PC-9 (cell line): ENCODE measurements around the gene TP53I13. TPM values are rescaled to one million over a fixed set of nuclear protein-coding genes. Genes with fewer than 3 reads are reported as not detected.

ENCODE experiments used
- BruUV-seq: library from RNA; stranded (reverse); fragments of 400-500 nt; replicated peaks from 2 replicates; lab custom pipeline; 2021; lab: Mats Ljungman, UMichigan
- CTCF ChIA-PET: fragments of 300-600 bp; sonication (Branson Sonifier 250); formaldehyde crosslinking; loops from one replicate; lab custom pipeline; 2022; ENCODE audit warnings: antibody characterized with exemption; lab: Charles Lee
- POLR2A ChIA-PET: fragments of 300-600 bp; sonication (Branson Sonifier 250); formaldehyde crosslinking; loops from one replicate; lab custom pipeline; 2022; ENCODE audit warnings: antibody characterized with exemption; ENCODE audit not compliant: unreplicated experiment; lab: Charles Lee
- DNase-seq, 2 experiments: peaks; one replicate each; pipeline versions ENCODE4 v3.0.0 to v3.0.0-alpha.2; 2015 to 2022; ENCODE audit warnings: mixed read lengths in 1 of 2
- H2AFZ ChIP-seq: fragments of 200-600 bp; sonication (generic); 2 replicates; pipeline ENCODE4 v1.8.1; 2017; ENCODE audit warnings: antibody characterized with exemption
- H3F3A ChIP-seq: fragments of 200-600 bp; sonication (generic); 2 replicates; pipeline ENCODE4 v1.8.1; 2017; ENCODE audit warnings: antibody characterized with exemption, mild to moderate bottlenecking, low read depth; ENCODE audit not compliant: insufficient read depth
- H3K27ac ChIP-seq: fragments of 200-600 bp; sonication (generic); 2 replicates; pipeline ENCODE4 v1.6.1; 2016; ENCODE audit warnings: mixed run types
- H3K27me3 ChIP-seq: fragments of 200-600 bp; sonication (generic); 2 replicates; pipeline ENCODE4 v1.6.1; 2016; ENCODE audit warnings: low read depth, mixed run types; ENCODE audit not compliant: insufficient read depth
- H3K36me3 ChIP-seq: fragments of 200-600 bp; sonication (generic); 2 replicates; pipeline ENCODE4 v1.6.1; 2016; ENCODE audit warnings: low read depth, mixed run types
- H3K4me1 ChIP-seq: fragments of 200-600 bp; sonication (generic); replicated peaks from 2 replicates; pipeline ENCODE4 v1.6.1; 2016; ENCODE audit warnings: mixed run types; ENCODE audit not compliant: insufficient read depth
- H3K4me2 ChIP-seq: fragments of 200-600 bp; sonication (generic); 2 replicates; pipeline ENCODE4 v1.6.1; 2017; ENCODE audit warnings: mixed run types
- H3K4me3 ChIP-seq: fragments of 200-600 bp; sonication (generic); 2 replicates; pipeline ENCODE4 v1.6.1; 2016; ENCODE audit warnings: mixed run types
- H3K79me2 ChIP-seq: fragments of 200-600 bp; sonication (generic); 2 replicates; pipeline ENCODE4 v1.6.1; 2017; ENCODE audit warnings: low read depth, mixed run types
- H3K9me2 ChIP-seq: fragments of 200-600 bp; sonication (generic); 2 replicates; pipeline ENCODE4 v1.8.1; 2017; ENCODE audit warnings: mild to moderate bottlenecking; ENCODE audit not compliant: insufficient read depth
- H3K9me3 ChIP-seq: fragments of 200-600 bp; sonication (generic); 2 replicates; pipeline ENCODE4 v1.8.1; 2016; ENCODE audit warnings: low read depth; ENCODE audit not compliant: insufficient read depth
- H4K20me1 ChIP-seq: fragments of 200-600 bp; sonication (generic); 2 replicates; pipeline ENCODE4 v1.8.1; 2017; ENCODE audit not compliant: insufficient read depth
- EZH2 ChIP-seq: fragments of 200-600 bp; sonication (generic); IDR thresholded peaks from 2 replicates; pipeline ENCODE4 v1.8.0; 2017; ENCODE audit warnings: antibody characterized with exemption, low read depth
- intact Hi-C: fragments of 100-400 bp; cut with micrococcal nuclease; formaldehyde crosslinking; loops from one replicate; pipeline ENCODE4 v1.10.0; 2022; ENCODE audit not compliant: unreplicated experiment
- total RNA-seq: library from RNA; stranded (reverse); gene quantifications from 2 replicates; pipeline ENCODE4 v1.2.3, GENCODE V29; 2021
- TF ChIP-seq, protein P1 (sequence below): fragments of 200-600 bp; sonication (generic); conservative IDR thresholded peaks from 2 replicates; pipeline ENCODE4 v1.6.1; 2017; ENCODE audit warnings: mixed run types, antibody characterized with exemption, mild to moderate bottlenecking, moderate library complexity

Gene TP53I13
- total RNA-seq, 1 experiment from 2014 or later: 46.9 TPM

GRCh38 chr17:29595107-29595942 is 26.8 kb downstream of the TP53I13 start:
- no peaks in the 10 kb centered on the region; the same call in none of the 2 replicates for H4K20me1 ChIP-seq
- peaks cover 37% of the 10 kb centered on the region for H3K79me2 ChIP-seq
- DNase-seq: peak in 1 of 2 experiments; percentile 16
- peaks cover 24% of the 10 kb centered on the region for H3F3A ChIP-seq
- intact Hi-C loops: no loop called here
- CTCF ChIA-PET: no interaction called here
- POLR2A ChIA-PET: no interaction called here
- peak overlapping the region; percentile 52; the same call in 1 of the 2 replicates for H3K27ac ChIP-seq
- H3K9me3 ChIP-seq: no peaks in the 10 kb centered on the region
- BruUV-seq: no TSS peak
- H3K27me3 ChIP-seq: no peaks in the 10 kb centered on the region
- H3K4me2 ChIP-seq: peak overlapping the region; percentile 91
- no peak overlapping the region for H2AFZ ChIP-seq
- no peaks in the 10 kb centered on the region for H3K36me3 ChIP-seq
- no peak for TF ChIP-seq EZH2
- TF ChIP-seq, protein P1, sequence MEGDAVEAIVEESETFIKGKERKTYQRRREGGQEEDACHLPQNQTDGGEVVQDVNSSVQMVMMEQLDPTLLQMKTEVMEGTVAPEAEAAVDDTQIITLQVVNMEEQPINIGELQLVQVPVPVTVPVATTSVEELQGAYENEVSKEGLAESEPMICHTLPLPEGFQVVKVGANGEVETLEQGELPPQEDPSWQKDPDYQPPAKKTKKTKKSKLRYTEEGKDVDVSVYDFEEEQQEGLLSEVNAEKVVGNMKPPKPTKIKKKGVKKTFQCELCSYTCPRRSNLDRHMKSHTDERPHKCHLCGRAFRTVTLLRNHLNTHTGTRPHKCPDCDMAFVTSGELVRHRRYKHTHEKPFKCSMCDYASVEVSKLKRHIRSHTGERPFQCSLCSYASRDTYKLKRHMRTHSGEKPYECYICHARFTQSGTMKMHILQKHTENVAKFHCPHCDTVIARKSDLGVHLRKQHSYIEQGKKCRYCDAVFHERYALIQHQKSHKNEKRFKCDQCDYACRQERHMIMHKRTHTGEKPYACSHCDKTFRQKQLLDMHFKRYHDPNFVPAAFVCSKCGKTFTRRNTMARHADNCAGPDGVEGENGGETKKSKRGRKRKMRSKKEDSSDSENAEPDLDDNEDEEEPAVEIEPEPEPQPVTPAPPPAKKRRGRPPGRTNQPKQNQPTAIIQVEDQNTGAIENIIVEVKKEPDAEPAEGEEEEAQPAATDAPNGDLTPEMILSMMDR: no peak
- H3K9me2 ChIP-seq: no peaks in the 10 kb centered on the region
- H3K4me3 ChIP-seq: peak overlapping the region; percentile 72; the same call in 1 of the 2 replicates
- H3K4me1 ChIP-seq: peaks cover 29% of the 10 kb centered on the region

GRCh38 chr17:29595943-29596774 is 27.7 kb downstream of the TP53I13 start:
- H3K36me3 ChIP-seq: no peaks in the 10 kb centered on the region
- ChIA-PET CTCF (no interaction called here), POLR2A (no interaction called here)
- peaks cover 18% of the 10 kb centered on the region for H3F3A ChIP-seq
- TF ChIP-seq, protein P1: no peak
- TF ChIP-seq EZH2: no peak
- no peaks in the 10 kb centered on the region for H3K9me3 ChIP-seq
- H2AFZ ChIP-seq: no peak overlapping the region
- H3K4me1 ChIP-seq: peaks cover 27% of the 10 kb centered on the region
- BruUV-seq: no TSS peak
- intact Hi-C loops: no loop called here
- no peak overlapping the region for H3K4me3 ChIP-seq
- H4K20me1 ChIP-seq: no peaks in the 10 kb centered on the region; the same call in none of the 2 replicates
- H3K27ac ChIP-seq: no peak overlapping the region
- H3K9me2 ChIP-seq: no peaks in the 10 kb centered on the region
- peak in 1 of 2 experiments; percentile 25 for DNase-seq
- no peaks in the 10 kb centered on the region for H3K27me3 ChIP-seq
- no peak overlapping the region; the same call in 1 of the 2 replicates for H3K4me2 ChIP-seq
- H3K79me2 ChIP-seq: peaks cover 37% of the 10 kb centered on the region

DNA sequence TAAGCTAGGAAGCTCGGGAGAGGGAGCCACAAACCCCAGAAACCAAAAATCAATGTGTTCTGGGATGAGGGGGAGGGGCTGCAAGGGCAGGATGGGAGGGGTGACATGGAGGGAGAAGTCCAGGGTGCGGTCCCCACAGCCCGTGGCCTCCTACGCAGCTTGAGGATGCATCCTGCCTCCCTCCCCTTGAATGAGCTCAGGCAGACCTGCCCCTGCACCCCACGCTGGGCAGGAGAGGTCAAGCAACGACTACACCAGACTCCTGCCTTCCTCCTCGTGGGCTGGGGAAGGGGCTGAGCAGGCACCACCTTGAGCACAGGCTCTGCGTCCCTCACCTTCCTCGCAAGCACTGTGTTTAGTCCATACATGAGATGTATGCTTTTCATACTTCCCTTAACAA is 28.3 kb downstream of the TP53I13 start:
- H3K4me2 ChIP-seq: no peak overlapping the region
- no peaks in the 10 kb centered on the region for H3K27me3 ChIP-seq
- no peaks in the 10 kb centered on the region; the same call in none of the 2 replicates for H4K20me1 ChIP-seq
- no peaks in the 10 kb centered on the region for H3K9me3 ChIP-seq
- H3K27ac ChIP-seq: no peak overlapping the region
- H3K79me2 ChIP-seq: peaks cover 37% of the 10 kb centered on the region
- peaks cover 26% of the 10 kb centered on the region for H3K4me1 ChIP-seq
- H3F3A ChIP-seq: peaks cover 11% of the 10 kb centered on the region
- DNase-seq: peak in 1 of 2 experiments; percentile 31
- CTCF ChIA-PET: no interaction called here
- TF ChIP-seq EZH2: no peak
- TF ChIP-seq, protein P1: no peak
- no peaks in the 10 kb centered on the region for H3K36me3 ChIP-seq
- no TSS peak for BruUV-seq
- H3K9me2 ChIP-seq: no peaks in the 10 kb centered on the region
- intact Hi-C loops: no loop called here
- H3K4me3 ChIP-seq: no peak overlapping the region
- POLR2A ChIA-PET: interaction anchor here (0.6 kb wide), 1 partner anchor 28 kb away, joined by 5 read pairs; no protein-coding TSS in a partner anchor
- H2AFZ ChIP-seq: no peak overlapping the region
